ENCODE data around the gene AQP4.

AQP4 gene

DNA sequence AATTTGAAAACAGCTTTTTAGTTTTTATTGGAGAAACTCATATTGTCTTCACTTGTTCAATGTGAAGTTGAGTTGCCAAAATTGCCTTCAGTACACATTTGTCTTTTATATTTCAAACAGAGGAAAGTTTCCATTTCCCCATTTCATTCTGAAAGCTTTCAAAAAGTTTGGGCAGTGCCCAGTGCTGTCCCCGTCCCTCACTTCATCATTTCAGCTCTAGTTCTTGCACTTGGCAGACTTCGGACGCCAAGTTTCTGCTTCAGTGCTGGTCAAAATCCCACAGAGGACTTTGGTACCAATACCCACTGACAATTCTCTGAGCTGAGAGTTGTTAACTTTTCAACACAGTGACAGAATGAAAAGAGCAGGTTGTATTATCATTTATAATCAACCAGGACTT, 43.4 kb upstream of the AQP4 start:
- Histone ChIP-seq H3K27ac (ENCODE audit: low read length) (no peak overlapping the region), H3K36me3 (replicated peaks; ENCODE audit: insufficient read depth, low read length) (no peaks in the 10 kb centered on the region), H3K9me2 (replicated peaks; ENCODE audit: insufficient read depth, low read length) (no peaks in the 10 kb centered on the region), H3K9ac (ENCODE audit: low read length) (no peak overlapping the region), H2AFZ (ENCODE audit: low read length) (no peak overlapping the region), H3K4me3 (ENCODE audit: low read length) (no peak overlapping the region), H3K27me3 (replicated peaks; ENCODE audit: insufficient read depth, low read length) (no peaks in the 10 kb centered on the region), H3F3A (ENCODE audit: insufficient read depth, low read length) (no peaks in the 10 kb centered on the region), H4K20me1 (ENCODE audit: insufficient read depth, low read length) (no peaks in the 10 kb centered on the region), H3K4me2 (ENCODE audit: low read depth, low read length) (no peak overlapping the region), H3K79me2 (ENCODE audit: low read length) (no peaks in the 10 kb centered on the region), H3K9me3 (replicated peaks; ENCODE audit: insufficient read depth, low read length) (no peaks in the 10 kb centered on the region), H3K4me1 (ENCODE audit: low read length) (no peaks in the 10 kb centered on the region)
- no peak for DNase-seq
- no peak for TF ChIP-seq EZH2phosphoT487 (IDR thresholded peaks at IDR 0.05; ENCODE audit: low read length)
- TF ChIP-seq, protein P1, sequence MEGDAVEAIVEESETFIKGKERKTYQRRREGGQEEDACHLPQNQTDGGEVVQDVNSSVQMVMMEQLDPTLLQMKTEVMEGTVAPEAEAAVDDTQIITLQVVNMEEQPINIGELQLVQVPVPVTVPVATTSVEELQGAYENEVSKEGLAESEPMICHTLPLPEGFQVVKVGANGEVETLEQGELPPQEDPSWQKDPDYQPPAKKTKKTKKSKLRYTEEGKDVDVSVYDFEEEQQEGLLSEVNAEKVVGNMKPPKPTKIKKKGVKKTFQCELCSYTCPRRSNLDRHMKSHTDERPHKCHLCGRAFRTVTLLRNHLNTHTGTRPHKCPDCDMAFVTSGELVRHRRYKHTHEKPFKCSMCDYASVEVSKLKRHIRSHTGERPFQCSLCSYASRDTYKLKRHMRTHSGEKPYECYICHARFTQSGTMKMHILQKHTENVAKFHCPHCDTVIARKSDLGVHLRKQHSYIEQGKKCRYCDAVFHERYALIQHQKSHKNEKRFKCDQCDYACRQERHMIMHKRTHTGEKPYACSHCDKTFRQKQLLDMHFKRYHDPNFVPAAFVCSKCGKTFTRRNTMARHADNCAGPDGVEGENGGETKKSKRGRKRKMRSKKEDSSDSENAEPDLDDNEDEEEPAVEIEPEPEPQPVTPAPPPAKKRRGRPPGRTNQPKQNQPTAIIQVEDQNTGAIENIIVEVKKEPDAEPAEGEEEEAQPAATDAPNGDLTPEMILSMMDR (IDR thresholded peaks at IDR 0.05; ENCODE audit: low read length) = no peak
- no peak for TF ChIP-seq EZH2 (optimal IDR thresholded peaks at IDR 0.05; ENCODE audit: low read depth, low read length)

DNA sequence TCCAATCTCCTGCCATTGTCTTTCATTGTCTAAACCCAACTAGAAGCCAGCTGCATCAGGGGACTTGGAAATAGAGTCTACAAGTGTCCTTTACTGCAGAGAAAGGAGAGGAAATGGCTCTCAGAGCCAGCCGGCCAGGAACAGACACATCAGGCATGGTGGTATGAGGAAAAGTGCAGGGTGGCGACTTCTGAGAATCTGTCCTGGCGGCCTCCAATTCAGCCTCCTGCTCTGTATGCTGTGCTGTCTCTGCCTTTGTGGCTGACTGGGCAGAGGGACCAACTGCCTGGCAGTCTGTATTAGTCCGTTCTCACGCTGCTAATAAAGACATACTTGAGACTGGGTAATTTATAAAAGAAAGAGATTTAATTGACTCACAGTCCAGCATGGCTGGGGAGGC, 36.8 kb upstream of the AQP4 start:
- Histone ChIP-seq H3K36me3 (replicated peaks; ENCODE audit: insufficient read depth, low read length) (no peaks in the 10 kb centered on the region), H3K9me2 (replicated peaks; ENCODE audit: insufficient read depth, low read length) (no peaks in the 10 kb centered on the region), H3K79me2 (ENCODE audit: low read length) (no peaks in the 10 kb centered on the region), H3K4me2 (ENCODE audit: low read depth, low read length) (no peak overlapping the region), H4K20me1 (ENCODE audit: insufficient read depth, low read length) (no peaks in the 10 kb centered on the region), H3K4me1 (ENCODE audit: low read length) (no peaks in the 10 kb centered on the region), H3K9me3 (replicated peaks; ENCODE audit: insufficient read depth, low read length) (no peaks in the 10 kb centered on the region), H3K27ac (ENCODE audit: low read length) (no peak overlapping the region), H2AFZ (ENCODE audit: low read length) (no peak overlapping the region), H3K27me3 (replicated peaks; ENCODE audit: insufficient read depth, low read length) (no peaks in the 10 kb centered on the region), H3K9ac (ENCODE audit: low read length) (no peak overlapping the region), H3F3A (ENCODE audit: insufficient read depth, low read length) (no peaks in the 10 kb centered on the region), H3K4me3 (ENCODE audit: low read length) (no peak overlapping the region)
- no peak for TF ChIP-seq EZH2phosphoT487 (IDR thresholded peaks at IDR 0.05; ENCODE audit: low read length)
- TF ChIP-seq EZH2 (optimal IDR thresholded peaks at IDR 0.05; ENCODE audit: low read depth, low read length) = no peak
- TF ChIP-seq, protein P1 (IDR thresholded peaks at IDR 0.05; ENCODE audit: low read length) = no peak
- no peak for DNase-seq

- H3K79me2 ChIP-seq (ENCODE audit: low read length) = no peaks in the 10 kb centered on the region
- no peaks in the 10 kb centered on the region for H3K9me2 ChIP-seq (replicated peaks; ENCODE audit: insufficient read depth, low read length)
- no peak overlapping the region for H3K27ac ChIP-seq (ENCODE audit: low read length)
- TF ChIP-seq, protein P1 (IDR thresholded peaks at IDR 0.05; ENCODE audit: low read length) = no peak
- TF ChIP-seq EZH2phosphoT487 (IDR thresholded peaks at IDR 0.05; ENCODE audit: low read length) = no peak
- TF ChIP-seq EZH2 (optimal IDR thresholded peaks at IDR 0.05; ENCODE audit: low read depth, low read length) = no peak
- no peaks in the 10 kb centered on the region for H3K4me1 ChIP-seq (ENCODE audit: low read length)
- no peaks in the 10 kb centered on the region for H3F3A ChIP-seq (ENCODE audit: insufficient read depth, low read length)
- H3K4me2 ChIP-seq (ENCODE audit: low read depth, low read length) = no peak overlapping the region
- H3K36me3 ChIP-seq (replicated peaks; ENCODE audit: insufficient read depth, low read length) = no peaks in the 10 kb centered on the region
- no peaks in the 10 kb centered on the region for H4K20me1 ChIP-seq (ENCODE audit: insufficient read depth, low read length)
- H3K27me3 ChIP-seq (replicated peaks; ENCODE audit: insufficient read depth, low read length) = no peaks in the 10 kb centered on the region
- no peaks in the 10 kb centered on the region for H3K9me3 ChIP-seq (replicated peaks; ENCODE audit: insufficient read depth, low read length)
- DNase-seq = no peak
- H3K4me3 ChIP-seq (ENCODE audit: low read length) = no peak overlapping the region
- H2AFZ ChIP-seq (ENCODE audit: low read length) = no peak overlapping the region
- no peak overlapping the region for H3K9ac ChIP-seq (ENCODE audit: low read length)
Observed at GRCh38 chr18:26901020-26901419, 35.5 kb upstream of the AQP4 start.
